HFF-Myc (cell line): ENCODE measurements around the gene ALX4.

Source experiments
- DNase-seq: peaks from one replicate; pipeline ENCODE4 v3.0.0-alpha.2; 2011; ENCODE audit warnings: low read depth; ENCODE audit errors: extremely low read depth
- H3K4me3 ChIP-seq: replicated peaks from 2 replicates; pipeline ENCODE4 v1.5.1; 2011; ENCODE audit warnings: low read depth, mild to moderate bottlenecking, control low read depth, low read length
- CTCF ChIP-seq: IDR thresholded peaks from 2 replicates; pipeline ENCODE4 v1.5.1; 2012; ENCODE audit warnings: mild to moderate bottlenecking, low read depth, low read length, control low read depth; ENCODE audit errors: missing control alignments

Gene ALX4

GRCh38 chr11:44351006-44351660 is 41.2 kb upstream of the ALX4 start:
- no peak for DNase-seq
- H3K4me3 ChIP-seq, result no peak overlapping the region
- TF ChIP-seq CTCF, result no peak

- no peak for TF ChIP-seq CTCF
Observed at GRCh38 chr11:44349328-44349727, 39.4 kb upstream of the ALX4 start.

GRCh38 chr11:44348721-44349120 is 38.8 kb upstream of the ALX4 start:
- TF ChIP-seq CTCF, result no peak
- no peak overlapping the region for H3K4me3 ChIP-seq
- no peak for DNase-seq

More at GRCh38 chr11:44349328-44349727, 39.4 kb upstream of the ALX4 start:
- H3K4me3 ChIP-seq, result no peak overlapping the region
- DNase-seq, result no peak

GRCh38 chr11:44348114-44348513 is 38.2 kb upstream of the ALX4 start:
- no peak for TF ChIP-seq CTCF
- DNase-seq, result no peak

GRCh38 chr11:44347538-44347937 is 37.6 kb upstream of the ALX4 start:
- TF ChIP-seq CTCF, result no peak
- no peak overlapping the region for H3K4me3 ChIP-seq
- no peak for DNase-seq

More at GRCh38 chr11:44348114-44348513, 38.2 kb upstream of the ALX4 start:
- no peak overlapping the region for H3K4me3 ChIP-seq

GRCh38 chr11:44346983-44347382 is 37.0 kb upstream of the ALX4 start:
- DNase-seq, result no peak
- no peak for TF ChIP-seq CTCF

GRCh38 chr11:44345781-44346180 is 35.8 kb upstream of the ALX4 start:
- H3K4me3 ChIP-seq, result no peak overlapping the region
- no peak for TF ChIP-seq CTCF
- DNase-seq, result no peak

More at GRCh38 chr11:44346983-44347382, 37.0 kb upstream of the ALX4 start:
- H3K4me3 ChIP-seq, result no peak overlapping the region
